Fibroblast of the conjunctiva (primary cell): ENCODE results near the gene ZNF598.
"Not testable (repeated sequence)": the region's sequence is repeated elsewhere in the genome, so short reads cannot be mapped to it uniquely, and the experiment has no call there.

ENCODE experiments used
- DNase-seq: peaks from one replicate; pipeline ENCODE4 v3.0.0-alpha.2; 2010; ENCODE audit warnings: low read depth

ZNF598 gene

GRCh38 chr16:2027024-2028010 lies 17.7 kb upstream of the ZNF598 start:
- no peak for DNase-seq

DNA sequence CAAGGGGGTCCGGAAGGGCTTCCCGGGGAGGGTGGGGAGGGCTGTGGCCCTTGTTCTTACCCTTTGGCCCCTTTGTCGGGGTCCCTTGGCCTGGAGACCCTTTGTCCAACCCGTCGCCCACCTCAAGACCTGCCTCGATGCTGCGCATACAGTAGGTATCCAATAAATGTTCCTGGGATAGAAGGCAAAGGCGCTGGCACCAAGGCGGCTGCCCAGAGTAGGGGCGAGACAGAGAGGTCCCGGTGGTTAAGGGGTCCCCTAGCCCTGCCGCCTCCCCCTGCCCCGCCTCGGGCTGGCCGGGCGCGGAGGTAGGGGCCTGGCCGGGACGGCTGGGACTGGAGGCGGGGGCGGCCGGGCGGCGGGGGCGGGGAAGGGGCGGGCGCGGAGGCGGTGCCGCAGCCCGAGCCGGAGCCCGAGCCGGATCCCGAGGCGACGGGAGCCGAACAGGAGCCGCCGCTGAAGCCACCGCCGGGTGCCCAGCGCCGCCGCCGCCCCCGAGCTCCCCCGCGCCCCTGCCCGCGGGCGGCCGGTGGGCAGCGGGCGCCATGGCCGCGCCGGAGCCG lies 16.9 kb upstream of the ZNF598 start, which contains the start of gene NHERF2:
NHERF2 (plus strand) TSS at position 442 of the 563 bp plus-strand sequence; CDS start at position 546, 104 bp downstream.
- DNase-seq, result no peak

- DNase-seq, result no peak
These were observed 16.3 kb upstream of the ZNF598 start for GRCh38 chr16:2025878-2026460.

GRCh38 chr16:2025251-2025650 lies 15.6 kb upstream of the ZNF598 start:
- DNase-seq, result no peak

GRCh38 chr16:2024032-2024420 lies 14.4 kb upstream of the ZNF598 start:
- DNase-seq, result no peak

DNA sequence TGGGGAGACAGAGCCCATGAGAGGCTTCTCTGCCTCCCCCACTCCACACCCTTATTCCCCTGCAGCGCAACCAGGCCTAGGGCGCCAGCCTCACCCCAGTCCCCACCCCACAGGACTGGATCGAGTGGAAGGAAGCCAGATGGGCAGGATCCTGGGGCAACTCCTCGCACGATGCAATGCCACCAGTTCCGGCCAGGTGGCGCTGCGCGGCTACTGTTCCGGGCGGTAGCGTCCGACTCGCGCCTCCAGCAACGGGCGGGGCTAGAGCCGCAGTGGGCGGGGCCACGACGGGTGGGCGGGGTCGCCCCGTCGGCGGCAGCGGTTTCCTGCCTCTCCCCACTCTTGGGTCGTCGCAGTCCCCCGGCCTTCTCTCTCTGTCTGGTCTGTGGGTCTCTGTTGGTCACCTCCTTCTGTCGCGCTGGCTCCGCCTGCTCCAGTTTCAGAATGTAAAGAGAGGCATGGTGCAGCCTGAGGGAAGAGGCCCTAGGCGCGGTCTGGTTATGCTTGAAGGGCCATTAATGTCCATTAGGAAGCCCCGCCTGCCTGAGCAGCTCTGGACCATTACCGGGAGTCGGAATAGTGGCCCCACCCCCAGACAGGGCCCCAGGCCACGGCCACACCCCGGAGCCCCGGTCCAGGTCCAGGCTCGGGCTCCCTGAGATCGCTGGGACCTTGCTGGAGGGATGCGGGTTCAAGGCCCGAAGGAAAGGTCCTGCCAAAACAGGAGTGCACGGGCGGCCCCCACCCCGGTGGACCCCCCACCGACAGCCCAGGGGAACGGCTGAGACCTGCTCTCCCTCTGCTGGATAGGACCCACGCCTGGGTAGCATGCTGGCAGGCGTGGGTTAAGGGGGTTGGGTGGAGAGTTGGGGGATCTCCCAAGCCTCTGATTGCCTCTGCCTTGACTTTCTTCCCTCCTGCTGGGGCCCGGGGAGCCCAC lies 13.7 kb upstream of the ZNF598 start:
- peak; percentile 74 for DNase-seq

GRCh38 chr16:2022723-2023091 lies 13.1 kb upstream of the ZNF598 start:
- DNase-seq, result no peak

GRCh38 chr16:2019921-2020831 lies 10.6 kb upstream of the ZNF598 start:
- DNase-seq, result no peak

DNA sequence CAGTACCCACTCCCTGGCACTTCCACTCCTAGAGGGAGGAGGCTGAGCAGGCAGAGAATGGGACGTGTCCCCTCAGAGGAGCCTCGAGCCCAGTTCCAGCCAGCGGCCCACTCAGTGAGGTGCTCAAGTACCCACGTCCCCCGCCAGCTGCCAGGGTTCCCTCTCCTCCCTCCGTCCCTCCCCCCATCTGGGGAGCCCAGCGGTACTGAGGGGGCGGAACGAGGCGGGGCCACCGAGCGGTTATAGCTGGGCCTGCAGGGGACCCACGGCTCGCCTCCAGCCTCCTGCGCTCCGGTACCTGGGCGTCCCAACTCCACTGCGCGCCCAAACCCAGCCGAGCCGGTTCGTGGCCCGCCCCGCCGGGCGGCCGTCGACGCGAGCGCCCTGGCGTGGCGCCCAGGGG lies 9.9 kb upstream of the ZNF598 start, which contains the start of gene NPW:
NPW (plus strand) TSS at position 268 of the 403 bp plus-strand sequence.
- no peak for DNase-seq

DNA sequence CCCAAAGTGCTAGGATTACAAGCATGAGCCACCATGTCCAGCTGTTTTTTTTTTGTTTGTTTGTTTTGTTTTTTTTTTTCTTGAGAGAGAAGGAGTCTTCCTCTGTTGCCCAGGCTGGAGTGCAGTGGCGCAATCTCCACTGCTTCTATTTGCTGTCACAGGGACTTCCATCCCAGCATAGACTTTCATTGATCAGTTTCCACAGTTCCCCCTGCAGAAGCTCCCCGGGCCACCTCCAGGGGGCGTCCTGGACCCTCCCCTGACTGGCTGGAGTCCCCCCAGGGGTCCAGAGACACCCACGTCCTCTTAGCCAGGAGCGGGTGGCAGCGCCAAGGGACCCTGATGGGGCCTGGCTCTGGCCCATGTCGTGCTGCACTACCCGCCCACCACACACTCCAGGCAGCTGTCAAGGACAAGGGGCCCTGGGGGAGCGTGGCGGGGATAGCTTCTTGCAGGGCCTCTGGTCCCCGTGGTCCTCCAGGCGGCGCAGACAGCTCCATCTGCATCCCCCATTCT lies 6.8 kb upstream of the ZNF598 start:
- no peak for DNase-seq

DNA sequence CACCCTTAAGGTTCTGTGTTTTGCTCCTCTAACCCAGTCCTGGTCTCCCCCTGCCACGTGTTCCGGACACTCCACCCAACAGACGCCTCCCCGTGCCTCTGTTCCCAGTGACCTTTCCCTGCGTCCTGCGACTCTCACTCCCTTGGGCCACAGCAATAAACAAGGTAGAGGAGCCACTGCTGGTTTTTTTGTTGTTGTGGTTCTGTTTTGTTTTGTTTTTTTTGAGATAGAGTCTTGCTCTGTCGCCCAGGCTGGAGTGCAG lies 6.3 kb upstream of the ZNF598 start:
- DNase-seq, result no peak

DNA sequence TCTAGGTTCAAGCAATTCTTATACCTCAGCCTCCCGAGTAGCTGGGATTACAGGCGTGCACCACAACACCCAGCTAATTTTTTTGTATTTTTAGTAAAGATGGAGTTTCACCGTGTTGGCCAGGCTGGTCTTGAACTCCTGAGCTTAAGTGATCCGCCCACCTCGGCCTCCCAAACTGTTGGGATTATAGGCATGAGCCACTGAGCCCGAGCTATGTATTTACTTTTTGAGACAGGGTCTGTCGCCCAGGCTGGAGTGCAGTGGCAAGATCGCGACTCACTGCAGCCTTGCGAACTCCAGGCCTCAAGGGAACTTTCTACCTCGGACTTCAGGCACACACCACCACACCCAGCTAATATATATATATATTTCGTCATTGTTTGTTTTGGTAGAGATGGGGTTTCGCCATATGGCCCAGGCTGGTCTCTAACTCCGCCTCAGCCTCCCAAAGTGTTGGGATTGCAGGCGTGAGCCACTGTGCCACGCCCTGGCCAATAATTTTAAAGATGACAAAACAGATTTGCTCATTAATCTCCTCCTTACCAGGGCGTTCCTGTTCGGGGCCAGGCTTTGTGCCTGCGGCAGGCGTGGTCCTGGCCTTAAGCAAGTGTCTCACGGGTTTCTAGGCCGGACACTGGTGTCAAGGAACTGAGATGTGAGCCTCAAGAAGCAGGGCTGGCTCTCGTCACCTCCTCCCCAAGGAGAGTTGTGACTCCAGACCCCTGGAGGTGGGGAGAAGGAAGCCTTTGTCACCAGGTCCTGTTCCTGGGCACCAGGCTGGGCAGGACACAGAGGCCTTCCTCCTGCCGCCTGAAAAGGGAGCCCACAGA lies 5.7 kb upstream of the ZNF598 start:
- DNase-seq, result peak; percentile 70

GRCh38 chr16:2013527-2013926 lies 3.9 kb upstream of the ZNF598 start:
- no peak for DNase-seq

- not testable (repeated sequence) for DNase-seq
These were observed 2.1 kb upstream of the ZNF598 start for GRCh38 chr16:2011726-2012125.

DNA sequence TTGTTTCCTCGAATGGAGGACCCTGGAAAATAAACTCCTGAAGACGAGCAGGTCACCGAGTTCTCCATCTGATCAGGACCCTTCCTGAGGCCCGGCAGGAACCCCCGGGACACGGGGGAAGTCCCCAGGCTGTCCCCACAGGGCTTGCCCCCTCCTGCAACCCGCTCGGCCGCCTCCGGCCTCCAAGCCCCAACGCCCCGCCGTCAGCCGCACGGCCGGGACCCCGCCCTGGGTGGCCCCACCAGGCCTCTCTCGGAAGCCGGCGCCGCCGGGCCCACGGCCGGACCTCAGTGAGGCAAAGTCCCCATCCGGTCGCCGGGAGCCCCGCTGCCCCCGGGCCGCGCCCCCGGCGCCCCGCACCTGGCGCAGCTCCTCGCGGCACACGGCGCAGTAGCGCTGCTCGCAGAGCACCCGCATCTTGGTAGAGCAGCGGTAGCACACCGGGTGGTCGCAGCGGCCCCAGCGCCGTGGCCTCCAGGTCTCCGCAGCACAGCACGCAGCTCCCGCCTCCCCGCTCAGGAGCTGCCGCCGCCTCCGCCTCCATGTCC lies 383 bp downstream of the ZNF598 start:
- DNase-seq, result no peak

- no peak for DNase-seq
These were observed 924 bp downstream of the ZNF598 start for GRCh38 chr16:2008631-2009163.

DNA sequence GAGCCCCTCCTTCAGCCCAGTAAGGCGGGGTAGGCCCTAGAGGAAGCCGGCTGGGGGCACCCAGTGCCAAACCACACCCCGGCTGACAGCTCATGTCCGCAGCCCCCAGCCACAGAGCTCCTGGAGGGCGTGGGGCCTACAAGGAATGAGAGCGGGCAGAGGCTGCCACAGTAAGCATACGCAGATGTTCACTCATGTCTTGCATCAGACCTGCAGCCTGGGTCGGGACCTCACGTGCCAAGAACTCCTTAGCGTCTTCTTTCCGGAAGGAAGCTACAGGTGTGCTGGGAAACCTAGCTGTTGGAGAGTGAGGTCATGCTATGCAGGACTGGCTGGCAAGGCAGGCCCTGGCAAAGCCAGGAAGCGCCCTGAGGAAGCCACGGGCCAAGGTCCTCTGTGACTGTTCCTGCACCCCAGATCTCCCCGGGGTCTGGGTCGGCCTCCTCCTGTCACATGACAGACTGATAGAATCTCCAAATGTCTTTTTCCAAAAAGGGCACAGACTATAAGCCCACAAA lies 1.6 kb downstream of the ZNF598 start:
- peak; percentile 79 for DNase-seq

- DNase-seq, result no peak
These were observed 2.4 kb downstream of the ZNF598 start for GRCh38 chr16:2007081-2007836.
